Endothelial cell of umbilical vein (primary cell): ENCODE results near the gene COL15A1. TPM values are rescaled to one million over a fixed set of nuclear protein-coding genes. Genes with fewer than 3 reads are reported as not detected.

Experiments
- BruUV-seq: library from RNA; stranded (reverse); fragments of 400-500 nt; replicated peaks from 2 replicates; lab custom pipeline; 2021; lab: Mats Ljungman, UMichigan
- CTCF ChIA-PET: fragments of 300-600, 350-600 bp; sonication (Branson Sonifier 250); formaldehyde crosslinking; loops from one replicate; lab custom pipeline; 2021; ENCODE audit warnings: antibody characterized with exemption, inconsistent platforms; lab: Charles Lee
- POLR2A ChIA-PET: fragments of 300-600, 350-600 bp; sonication (Branson Sonifier 250); formaldehyde crosslinking; loops from one replicate; lab custom pipeline; 2021; ENCODE audit warnings: antibody characterized with exemption, inconsistent platforms; lab: Charles Lee
- DNase-seq: peaks from one replicate; pipeline ENCODE4 v3.0.0-alpha.2; 2011; ENCODE audit warnings: low read depth, low spot score
- FAIRE-seq: peaks from 2 replicates; lab custom pipeline; 2011; peaks lifted over from hg19 to GRCh38; lab: Jason Lieb, UNC
- H2AFZ ChIP-seq: 2 replicates; pipeline ENCODE4 v1.6.0; 2012; ENCODE audit warnings: low read depth, low read length, control low read depth, inconsistent platforms
- H3K27ac ChIP-seq: 2 replicates; pipeline ENCODE4 v1.5.1; 2011; ENCODE audit warnings: low read depth, mild to moderate bottlenecking, control low read depth, low read length, moderate library complexity; ENCODE audit not compliant: insufficient read depth
- H3K27me3 ChIP-seq, 2 experiments: 2 replicates each; pipeline versions ENCODE4 v1.6.0 to v1.6.1; 2011; ENCODE audit warnings: low read length in 2 of 2, mixed read lengths in 1 of 2; ENCODE audit not compliant: control insufficient read depth in 2 of 2, insufficient read depth in 2 of 2
- H3K36me3 ChIP-seq, 2 experiments: 2 replicates in 1 of 2; 3 replicates in 1 of 2; pipeline ENCODE4 v1.5.1; 2011; ENCODE audit warnings: low read length in 2 of 2, mild to moderate bottlenecking in 1 of 2, moderate library complexity in 1 of 2; ENCODE audit not compliant: control insufficient read depth in 2 of 2, insufficient read depth in 2 of 2; ENCODE audit errors: extremely low read depth in 1 of 2
- H3K4me1 ChIP-seq: 3 replicates; pipeline ENCODE4 v1.5.1; 2011; ENCODE audit warnings: mild to moderate bottlenecking, low read length; ENCODE audit not compliant: control insufficient read depth, insufficient read depth; ENCODE audit errors: extremely low read depth
- H3K4me2 ChIP-seq: 2 replicates; pipeline ENCODE4 v1.6.1; 2011; ENCODE audit warnings: low read length, control low read depth, mixed read lengths; ENCODE audit not compliant: insufficient read depth
- H3K4me3 ChIP-seq, 3 experiments: fragments of 200-600 bp in 1 of 3; sonication (generic), shearing (Covaris generic) in 1 of 3; replicated peaks in 1 of 3; 2 replicates each; pipeline ENCODE4 v1.5.1; 2011 to 2016; ENCODE audit warnings: control low read depth in 3 of 3, low read length in 3 of 3, mild to moderate bottlenecking in 2 of 3, inconsistent platforms in 1 of 3, low read depth in 1 of 3, moderate library complexity in 1 of 3; ENCODE audit not compliant: insufficient read depth in 1 of 3
- H3K79me2 ChIP-seq: 2 replicates; pipeline ENCODE4 v1.6.0; 2012; ENCODE audit warnings: low read length, inconsistent platforms; ENCODE audit not compliant: control insufficient read depth, insufficient read depth
- H3K9ac ChIP-seq: replicated peaks from 2 replicates; pipeline ENCODE3; 2011; ENCODE audit warnings: low read length, control low read depth; ENCODE audit not compliant: insufficient read depth; ENCODE audit errors: extremely low read depth
- H3K9me1 ChIP-seq: replicated peaks from 3 replicates; pipeline ENCODE4 v1.6.0; 2011; ENCODE audit warnings: mild to moderate bottlenecking, low read length; ENCODE audit not compliant: control insufficient read depth, insufficient read depth; ENCODE audit errors: extremely low read depth
- H3K9me3 ChIP-seq: replicated peaks from 2 replicates; pipeline ENCODE4 v1.5.1; 2012; ENCODE audit warnings: low read length, inconsistent platforms; ENCODE audit not compliant: control insufficient read depth, insufficient read depth
- H4K20me1 ChIP-seq: replicated peaks from 2 replicates; pipeline ENCODE3; 2011; ENCODE audit warnings: mild to moderate bottlenecking, low read length; ENCODE audit not compliant: control insufficient read depth, insufficient read depth; ENCODE audit errors: extremely low read depth
- EZH2 ChIP-seq: IDR thresholded peaks from 2 replicates; pipeline ENCODE4 v1.6.1; 2012; ENCODE audit warnings: borderline replicate concordance, low read depth, mild to moderate bottlenecking, moderate library complexity, low read length, inconsistent platforms; ENCODE audit not compliant: severe bottlenecking
- FOS ChIP-seq: IDR thresholded peaks from 2 replicates; pipeline ENCODE4 v1.6.1; 2011; ENCODE audit warnings: mild to moderate bottlenecking, low read length, moderate library complexity, borderline replicate concordance; ENCODE audit not compliant: insufficient read depth
- GATA2 ChIP-seq: IDR thresholded peaks from 2 replicates; pipeline ENCODE4 v1.7.0; 2011; ENCODE audit warnings: low read depth, mild to moderate bottlenecking, moderate library complexity, mixed read lengths, low read length; ENCODE audit not compliant: insufficient read length, insufficient read depth
- JUN ChIP-seq: IDR thresholded peaks from 2 replicates; pipeline ENCODE4 v1.6.1; 2011; ENCODE audit warnings: borderline replicate concordance, low read depth; ENCODE audit not compliant: insufficient read length, insufficient read depth
- MAX ChIP-seq: IDR thresholded peaks from 2 replicates; pipeline ENCODE4 v1.6.1; 2011; ENCODE audit not compliant: insufficient read depth, insufficient read length
- MYC ChIP-seq: IDR thresholded peaks from one replicate; pipeline ENCODE4 v1.6.1; 2011; ENCODE audit warnings: mild to moderate bottlenecking, low read depth, low read length
- POLR2A ChIP-seq: IDR thresholded peaks from 2 replicates; pipeline ENCODE4 v1.6.1; 2012; ENCODE audit warnings: low read depth, mild to moderate bottlenecking, control low read depth, low read length
- POLR2AphosphoS5 ChIP-seq: IDR thresholded peaks from 2 replicates; pipeline ENCODE4 v1.6.1; 2012; ENCODE audit warnings: low read depth, mild to moderate bottlenecking, control low read depth, low read length, moderate library complexity; ENCODE audit not compliant: insufficient read depth
- dilution Hi-C: fragments of 300-500 bp; cut with MboI; formaldehyde crosslinking; loops from one replicate; pipeline ENCODE4 v1.15.0; 2019; ENCODE audit warnings: low sequenced_read_pairs; ENCODE audit not compliant: extremely low pct_ligation_motif_present
- intact Hi-C: fragments of 100-400 bp; cut with micrococcal nuclease; formaldehyde crosslinking; loops from one replicate; pipeline ENCODE4 v1.10.0; 2022
- polyA plus RNA-seq, 4 experiments: library from polyadenylated mRNA; depleted of rRNA in 3 of 4; stranded (reverse) in 3 of 4; unstranded in 1 of 4; fragments of >200 nt; gene quantifications; 2 replicates each; pipeline versions ENCODE4 v1.2.1 to v1.2.3, GENCODE V29; 2011 to 2012; ENCODE audit warnings: missing spikeins in 1 of 4
- total RNA-seq: library from RNA; stranded (reverse); gene quantifications from 2 replicates; pipeline ENCODE4 v1.2.3, GENCODE V29; 2021
- TF ChIP-seq, protein P1 (sequence below), 2 donors: IDR thresholded peaks; 1 replicate in 1 of 2; 2 replicates in 1 of 2; pipeline ENCODE4 v1.5.1; 2011; ENCODE audit warnings: low read length in 2 of 2, mild to moderate bottlenecking in 2 of 2, moderate library complexity in 2 of 2, control low read depth in 1 of 2, inconsistent platforms in 1 of 2, low read depth in 1 of 2; ENCODE audit not compliant: insufficient read depth in 1 of 2; ENCODE audit errors: extremely low read depth in 1 of 2

Gene COL15A1
- total and polyA plus RNA-seq, 2 donors (not counting 3 experiments of a cell fraction or from before 2014, with no cell fraction given) = not detected

GRCh38 chr9:98974554-98974953 is 30.8 kb downstream of the COL15A1 start:
- POLR2A ChIA-PET = no interaction called here
- Histone ChIP-seq H2AFZ (no peak overlapping the region), H3K4me1 (no peaks in the 10 kb centered on the region), H3K4me2 (no peak overlapping the region), H3K36me3 (no peaks in the 10 kb centered on the region), H3K9ac (no peak overlapping the region), H3K27me3 (peaks cover 0 to 3% of the 10 kb centered on the region in 2 experiments), H3K9me1 (no peaks in the 10 kb centered on the region), H3K27ac (no peak overlapping the region), H4K20me1 (no peaks in the 10 kb centered on the region), H3K9me3 (no peaks in the 10 kb centered on the region), H3K4me3 (no peak overlapping the region), H3K79me2 (no peaks in the 10 kb centered on the region)
- FAIRE-seq (no peak), DNase-seq (no peak)
- TF ChIP-seq MAX (no peak), JUN (no peak), POLR2A (no peak), EZH2 (no peak), POLR2AphosphoS5 (no peak), MYC (no peak), GATA2 (no peak), FOS (no peak)
- TF ChIP-seq, protein P1, sequence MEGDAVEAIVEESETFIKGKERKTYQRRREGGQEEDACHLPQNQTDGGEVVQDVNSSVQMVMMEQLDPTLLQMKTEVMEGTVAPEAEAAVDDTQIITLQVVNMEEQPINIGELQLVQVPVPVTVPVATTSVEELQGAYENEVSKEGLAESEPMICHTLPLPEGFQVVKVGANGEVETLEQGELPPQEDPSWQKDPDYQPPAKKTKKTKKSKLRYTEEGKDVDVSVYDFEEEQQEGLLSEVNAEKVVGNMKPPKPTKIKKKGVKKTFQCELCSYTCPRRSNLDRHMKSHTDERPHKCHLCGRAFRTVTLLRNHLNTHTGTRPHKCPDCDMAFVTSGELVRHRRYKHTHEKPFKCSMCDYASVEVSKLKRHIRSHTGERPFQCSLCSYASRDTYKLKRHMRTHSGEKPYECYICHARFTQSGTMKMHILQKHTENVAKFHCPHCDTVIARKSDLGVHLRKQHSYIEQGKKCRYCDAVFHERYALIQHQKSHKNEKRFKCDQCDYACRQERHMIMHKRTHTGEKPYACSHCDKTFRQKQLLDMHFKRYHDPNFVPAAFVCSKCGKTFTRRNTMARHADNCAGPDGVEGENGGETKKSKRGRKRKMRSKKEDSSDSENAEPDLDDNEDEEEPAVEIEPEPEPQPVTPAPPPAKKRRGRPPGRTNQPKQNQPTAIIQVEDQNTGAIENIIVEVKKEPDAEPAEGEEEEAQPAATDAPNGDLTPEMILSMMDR (IDR thresholded peaks at IDR 0.05; ENCODE audit: extremely low read depth in 1 of 2, insufficient read depth in 1 of 2, low read depth in 1 of 2, low read length in 2 of 2) = no peak
- BruUV-seq = no TSS peak
- CTCF ChIA-PET = interaction anchor here (0.8 to 1.9 kb wide), 7 partner anchors 10 to 167 kb away, joined by 3 to 8 read pairs (median 4); no protein-coding TSS in a partner anchor
- dilution Hi-C loops = no loop called here
- intact Hi-C loops = no loop called here
